C1 segment of cervical spinal cord (tissue), 14 donors: ENCODE data around the gene MED27.

Experiments used
- DNase-seq, 14 donors: peaks; one replicate each; lab custom pipeline; 2025; lab: John Stamatoyannopoulos, UW

MED27 gene

GRCh38 chr9:131885144-131885609 is 194.5 kb downstream of the MED27 start:
- DNase-seq = no peak

- no peak for DNase-seq
Observed at GRCh38 chr9:131884222-131884621, 195.4 kb downstream of the MED27 start.

- no peak for DNase-seq
Observed at GRCh38 chr9:131880833-131881583, 198.7 kb downstream of the MED27 start.

- no peak for DNase-seq
Observed at GRCh38 chr9:131879911-131880290, 199.8 kb downstream of the MED27 start.

GRCh38 chr9:131879181-131879910 is 200.3 kb downstream of the MED27 start:
- no peak for DNase-seq

GRCh38 chr9:131876486-131876885 is 203.2 kb downstream of the MED27 start:
- DNase-seq = no peak

- DNase-seq = no peak
Observed at GRCh38 chr9:131875828-131876485, 203.7 kb downstream of the MED27 start.

GRCh38 chr9:131874916-131875670 is 204.6 kb downstream of the MED27 start:
- no peak for DNase-seq

GRCh38 chr9:131874447-131874846 is 205.2 kb downstream of the MED27 start:
- no peak for DNase-seq

- no peak for DNase-seq
Observed at GRCh38 chr9:131873891-131874440, 205.7 kb downstream of the MED27 start.

GRCh38 chr9:131873335-131873734 is 206.3 kb downstream of the MED27 start:
- DNase-seq = no peak

- no peak for DNase-seq
Observed at GRCh38 chr9:131872702-131873101, 207.0 kb downstream of the MED27 start.

GRCh38 chr9:131872006-131872405 is 207.7 kb downstream of the MED27 start:
- no peak for DNase-seq

- no peak for DNase-seq
Observed at GRCh38 chr9:131870156-131870555, 209.5 kb downstream of the MED27 start.

- DNase-seq = no peak
Observed at GRCh38 chr9:131869348-131869747, 210.3 kb downstream of the MED27 start.

- peak in 6 of 14 donors; percentile 14 to 55 (median 22) for DNase-seq
Observed at GRCh38 chr9:131868766-131869165, 210.9 kb downstream of the MED27 start.

GRCh38 chr9:131867611-131868192 is 212.0 kb downstream of the MED27 start:
- peak in 2 of 14 donors; percentile 11 to 18 for DNase-seq

- DNase-seq = no peak
Observed at GRCh38 chr9:131865446-131866195, 214.0 kb downstream of the MED27 start.

GRCh38 chr9:131864531-131864930 is 215.1 kb downstream of the MED27 start:
- DNase-seq = no peak

- no peak for DNase-seq
Observed at GRCh38 chr9:131863306-131863896, 216.3 kb downstream of the MED27 start.
